ENCODE data around the gene OSBPL5.

Gene OSBPL5

GRCh38 chr11:3152471-3153110, 12.5 kb downstream of the OSBPL5 start:
- no peak overlapping the region for H3K4me3 ChIP-seq (replicated peaks; ENCODE audit: low read depth, low read length)

DNA sequence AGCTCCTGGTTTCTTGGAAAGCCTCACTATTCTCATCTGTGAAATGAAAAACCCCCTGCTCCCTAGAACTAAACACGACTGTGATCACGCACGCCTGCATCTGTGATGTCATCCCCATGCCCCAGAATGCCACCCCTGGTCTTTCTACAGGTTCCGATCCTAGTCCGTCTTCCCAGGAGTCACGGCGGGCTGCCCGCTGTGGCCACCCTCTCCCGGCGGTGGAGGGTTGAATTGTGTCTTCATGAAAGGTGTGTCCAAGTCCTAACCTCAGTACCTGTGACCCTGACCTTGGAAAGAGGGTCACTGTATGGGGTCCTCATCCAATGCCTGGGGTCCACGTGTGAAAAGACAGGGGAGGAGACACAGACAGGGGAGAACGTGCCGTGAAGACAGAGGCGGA, 14.4 kb downstream of the OSBPL5 start:
- no peaks in the 10 kb centered on the region for H3K36me3 ChIP-seq (ENCODE audit: control insufficient read depth, insufficient read depth, low read length)
- DNase-seq (ENCODE audit: extremely low read depth, insufficient read length), result no peak
- H3K4me3 ChIP-seq (replicated peaks; ENCODE audit: low read depth, low read length), result no peak overlapping the region
- no peak for TF ChIP-seq CTCF (IDR thresholded peaks at IDR 0.05; ENCODE audit: insufficient read depth, low read length, poor library complexity, severe bottlenecking)
- no peaks in the 10 kb centered on the region; the same call in 1 of the 2 replicates for H3K27me3 ChIP-seq (replicated peaks; ENCODE audit: control insufficient read depth, insufficient read depth, low read length)

More at GRCh38 chr11:3152471-3153110, 12.5 kb downstream of the OSBPL5 start:
- Histone ChIP-seq H3K36me3 (ENCODE audit: control insufficient read depth, insufficient read depth, low read length) (no peaks in the 10 kb centered on the region), H3K27me3 (replicated peaks; ENCODE audit: control insufficient read depth, insufficient read depth, low read length) (no peaks in the 10 kb centered on the region; the same call in 1 of the 2 replicates)
- TF ChIP-seq CTCF (IDR thresholded peaks at IDR 0.05; ENCODE audit: insufficient read depth, low read length, poor library complexity, severe bottlenecking), result no peak
- DNase-seq (ENCODE audit: extremely low read depth, insufficient read length), result no peak

DNA sequence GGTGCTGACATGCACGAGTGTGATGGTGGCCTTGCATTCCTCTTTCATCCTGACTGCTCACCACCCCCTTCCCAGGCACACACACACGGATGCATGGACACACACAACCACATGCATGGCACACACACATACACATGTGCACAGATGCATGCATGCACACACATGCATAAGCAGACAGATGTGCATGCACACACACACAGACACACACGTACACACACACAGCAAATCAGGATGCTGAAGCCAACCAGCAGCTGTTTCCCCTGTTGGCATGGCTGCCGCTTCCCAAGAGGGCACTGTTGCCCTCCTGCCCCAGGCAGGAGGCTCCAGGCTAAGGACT, 15.3 kb downstream of the OSBPL5 start:
- Histone ChIP-seq H3K4me3 (replicated peaks; ENCODE audit: low read depth, low read length) (no peak overlapping the region), H3K36me3 (ENCODE audit: control insufficient read depth, insufficient read depth, low read length) (no peaks in the 10 kb centered on the region)
- TF ChIP-seq CTCF (IDR thresholded peaks at IDR 0.05; ENCODE audit: insufficient read depth, low read length, poor library complexity, severe bottlenecking), result no peak

DNA sequence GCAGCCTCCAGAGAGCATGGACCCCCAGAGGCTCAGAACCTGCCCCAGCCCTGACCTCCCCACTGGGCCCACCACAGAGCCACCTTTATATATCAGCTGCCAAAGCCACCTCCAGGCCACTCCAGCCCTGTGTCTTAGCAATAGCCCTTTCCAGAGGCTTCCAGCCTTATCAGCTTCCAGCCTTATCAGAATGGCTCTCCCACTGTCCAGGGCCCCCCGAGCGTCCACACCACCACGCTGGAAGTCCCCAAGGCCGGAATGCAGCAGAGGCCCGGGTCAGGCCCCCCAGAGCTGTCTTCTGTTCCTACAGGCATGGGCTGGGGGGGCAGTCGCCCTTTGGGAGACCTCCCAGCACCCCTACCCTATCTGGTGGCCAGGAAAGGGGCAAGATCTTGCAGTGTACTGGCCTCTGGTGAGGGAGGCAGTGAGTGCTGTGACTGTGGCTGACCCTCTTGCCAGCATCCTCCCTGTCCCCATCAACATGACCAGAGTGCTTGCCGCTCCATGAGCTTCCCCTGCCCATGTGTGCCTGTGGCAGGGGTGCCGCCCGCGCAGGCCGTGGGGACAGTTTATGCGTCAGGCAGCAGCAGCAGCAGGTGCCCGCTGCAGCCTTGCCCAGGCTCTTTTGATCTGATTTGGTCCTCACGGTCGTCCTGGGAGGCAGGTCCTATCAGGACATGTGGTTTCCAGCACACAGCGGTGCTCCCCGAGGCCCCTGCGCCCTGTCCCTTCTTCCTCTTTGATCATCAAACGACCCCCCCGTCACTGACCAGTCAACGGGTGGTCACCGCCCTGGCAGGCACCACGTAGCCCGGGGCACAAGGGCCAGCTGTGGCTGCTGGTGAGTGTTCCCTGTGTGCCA, 15.9 kb downstream of the OSBPL5 start:
- no peaks in the 10 kb centered on the region for H3K36me3 ChIP-seq (ENCODE audit: control insufficient read depth, insufficient read depth, low read length)
- DNase-seq (ENCODE audit: extremely low read depth, insufficient read length), result no peak
- H3K4me3 ChIP-seq (replicated peaks; ENCODE audit: low read depth, low read length), result no peak overlapping the region
- no peak for TF ChIP-seq CTCF (IDR thresholded peaks at IDR 0.05; ENCODE audit: insufficient read depth, low read length, poor library complexity, severe bottlenecking)
- H3K27me3 ChIP-seq (replicated peaks; ENCODE audit: control insufficient read depth, insufficient read depth, low read length), result no peaks in the 10 kb centered on the region

More for the DNA sequence above, 15.3 kb downstream of the OSBPL5 start:
- H3K27me3 ChIP-seq (replicated peaks; ENCODE audit: control insufficient read depth, insufficient read depth, low read length), result no peaks in the 10 kb centered on the region
- DNase-seq (ENCODE audit: extremely low read depth, insufficient read length), result no peak

DNA sequence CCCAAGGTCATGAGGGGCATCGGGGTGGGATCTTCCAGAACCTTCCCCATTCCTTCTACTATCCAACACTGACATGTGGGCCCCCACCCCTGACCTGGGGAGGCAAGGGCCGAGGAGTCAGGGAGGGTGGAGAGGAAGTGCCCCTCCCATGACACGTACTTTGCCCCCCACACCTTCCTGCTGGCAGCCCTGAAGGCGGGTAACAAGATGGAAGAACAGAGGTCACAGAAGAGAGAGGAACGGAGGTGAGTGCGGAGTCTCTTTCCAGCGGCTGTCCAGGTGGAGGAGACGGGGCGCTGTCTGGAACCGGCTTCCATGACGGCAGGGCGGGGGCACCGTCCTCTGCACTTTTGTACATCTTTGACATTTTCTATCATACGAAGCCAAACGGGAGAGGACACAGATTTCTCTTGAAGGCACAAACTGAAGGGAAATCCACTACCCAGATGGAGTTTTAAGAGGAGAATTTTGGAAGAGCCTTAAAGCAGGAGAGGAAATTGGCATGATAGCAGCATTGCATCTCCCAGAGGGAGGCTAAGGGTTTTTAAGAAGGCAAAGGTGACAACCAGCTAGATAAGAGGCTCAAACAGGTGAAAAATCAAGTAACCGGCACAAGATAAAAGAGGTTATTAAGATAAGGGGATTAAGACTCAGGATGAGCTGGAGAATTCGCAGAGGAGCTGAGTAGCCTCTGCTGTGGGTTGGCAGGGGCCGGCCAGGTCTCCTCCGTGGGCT, 16.7 kb downstream of the OSBPL5 start:
- no peak for DNase-seq (ENCODE audit: extremely low read depth, insufficient read length)
- no peak overlapping the region for H3K4me3 ChIP-seq (replicated peaks; ENCODE audit: low read depth, low read length)
- H3K27me3 ChIP-seq (replicated peaks; ENCODE audit: control insufficient read depth, insufficient read depth, low read length), result no peaks in the 10 kb centered on the region
- no peak for TF ChIP-seq CTCF (IDR thresholded peaks at IDR 0.05; ENCODE audit: insufficient read depth, low read length, poor library complexity, severe bottlenecking)
- H3K36me3 ChIP-seq (ENCODE audit: control insufficient read depth, insufficient read depth, low read length), result no peaks in the 10 kb centered on the region

Measured in GM06990 (cell line).